ENCODE data around the gene CELF1. TPM values are rescaled to one million over a fixed set of nuclear protein-coding genes. Genes with fewer than 3 reads are reported as not detected.

Gene CELF1
- polyA plus RNA-seq, 1 of the 3 experiments (the other 2 are of a cell fraction), result 47.5 TPM

DNA sequence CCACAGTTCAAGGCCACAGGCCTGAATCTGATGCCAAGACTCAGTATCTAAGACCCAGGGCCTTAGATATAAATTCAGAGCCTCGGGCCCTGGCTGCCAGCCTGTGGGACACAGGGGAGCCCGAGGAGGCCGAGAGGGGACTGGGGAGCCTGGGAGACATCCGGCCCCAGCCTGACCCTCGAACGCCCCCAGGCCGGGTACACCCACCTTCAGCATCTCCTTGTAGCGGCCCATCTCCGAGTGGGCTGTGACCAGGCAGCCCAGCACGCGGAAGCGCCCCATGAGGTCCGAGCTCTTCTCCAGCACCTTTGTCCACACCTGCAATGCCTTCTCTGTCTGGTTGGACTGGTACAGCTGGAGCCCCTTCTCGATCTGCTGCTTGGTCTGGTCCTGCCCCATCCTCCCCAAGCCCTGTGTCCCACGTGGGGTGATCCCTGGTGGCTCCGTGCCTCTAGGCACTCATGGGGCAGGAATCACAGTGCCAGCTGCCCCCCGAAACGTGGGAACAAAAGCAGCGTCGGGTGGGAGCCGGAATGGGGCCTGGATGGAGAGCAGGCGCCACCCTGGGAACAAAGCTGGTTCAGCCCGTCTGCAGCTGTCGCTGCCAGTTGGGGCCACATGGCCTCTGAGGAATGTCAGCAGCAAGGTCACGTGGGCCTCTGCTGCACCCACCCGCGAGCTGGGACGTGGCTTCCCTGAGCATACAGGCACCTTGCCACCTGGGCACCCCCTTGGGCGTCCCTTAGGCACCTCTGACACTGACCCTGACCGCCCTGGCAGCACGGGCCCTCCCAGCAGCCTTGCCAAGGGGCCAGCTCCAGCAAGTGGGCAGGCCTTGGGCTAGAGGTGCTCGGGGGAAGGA, 104.1 kb downstream of the CELF1 start, which contains the start of gene RAPSN:
Gene RAPSN, minus strand, starts transcription at position 571 of the 862 bp plus-strand sequence. Its CDS starts 172 bp downstream, at position 399.
- no peak within 1 kb of the TSS for H3K9ac ChIP-seq
- no peaks in the 10 kb centered on the region for H3K9me3 ChIP-seq
- H3K4me2 ChIP-seq, result no peak within 1 kb of the TSS
- no peaks in the 10 kb centered on the region for H3K79me2 ChIP-seq (ENCODE audit: insufficient read depth)
- TF ChIP-seq GATA2 (CRISPR knock-in tag; IDR thresholded peaks at IDR 0.05), result no peak
- TF ChIP-seq SMC3 (IDR thresholded peaks at IDR 0.05; ENCODE audit: low read depth, low read length), result no peak
- no peak for TF ChIP-seq PBX3 (IDR thresholded peaks at IDR 0.05)
- TF ChIP-seq, protein P1, sequence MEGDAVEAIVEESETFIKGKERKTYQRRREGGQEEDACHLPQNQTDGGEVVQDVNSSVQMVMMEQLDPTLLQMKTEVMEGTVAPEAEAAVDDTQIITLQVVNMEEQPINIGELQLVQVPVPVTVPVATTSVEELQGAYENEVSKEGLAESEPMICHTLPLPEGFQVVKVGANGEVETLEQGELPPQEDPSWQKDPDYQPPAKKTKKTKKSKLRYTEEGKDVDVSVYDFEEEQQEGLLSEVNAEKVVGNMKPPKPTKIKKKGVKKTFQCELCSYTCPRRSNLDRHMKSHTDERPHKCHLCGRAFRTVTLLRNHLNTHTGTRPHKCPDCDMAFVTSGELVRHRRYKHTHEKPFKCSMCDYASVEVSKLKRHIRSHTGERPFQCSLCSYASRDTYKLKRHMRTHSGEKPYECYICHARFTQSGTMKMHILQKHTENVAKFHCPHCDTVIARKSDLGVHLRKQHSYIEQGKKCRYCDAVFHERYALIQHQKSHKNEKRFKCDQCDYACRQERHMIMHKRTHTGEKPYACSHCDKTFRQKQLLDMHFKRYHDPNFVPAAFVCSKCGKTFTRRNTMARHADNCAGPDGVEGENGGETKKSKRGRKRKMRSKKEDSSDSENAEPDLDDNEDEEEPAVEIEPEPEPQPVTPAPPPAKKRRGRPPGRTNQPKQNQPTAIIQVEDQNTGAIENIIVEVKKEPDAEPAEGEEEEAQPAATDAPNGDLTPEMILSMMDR (IDR thresholded peaks at IDR 0.05), result no peak
- no peak for TF ChIP-seq SIN3A (IDR thresholded peaks at IDR 0.05; ENCODE audit: borderline replicate concordance, low read depth, low read length)
- no peak for TF ChIP-seq MEF2A (IDR thresholded peaks at IDR 0.05; ENCODE audit: borderline replicate concordance, low read depth)
- TF ChIP-seq, protein P2, sequence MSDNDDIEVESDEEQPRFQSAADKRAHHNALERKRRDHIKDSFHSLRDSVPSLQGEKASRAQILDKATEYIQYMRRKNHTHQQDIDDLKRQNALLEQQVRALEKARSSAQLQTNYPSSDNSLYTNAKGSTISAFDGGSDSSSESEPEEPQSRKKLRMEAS (IDR thresholded peaks at IDR 0.05; ENCODE audit: low read depth), result no peak
- no peak for TF ChIP-seq TEAD4 (IDR thresholded peaks at IDR 0.05; ENCODE audit: borderline replicate concordance, insufficient read depth)
- no peak for TF ChIP-seq RCOR1 (IDR thresholded peaks at IDR 0.05; ENCODE audit: low read length)
- no peak for TF ChIP-seq ELF1 (IDR thresholded peaks at IDR 0.05)
- TF ChIP-seq EZH2phosphoT487 (IDR thresholded peaks at IDR 0.05; ENCODE audit: borderline replicate concordance, low read depth), result no peak
- TF ChIP-seq FOXM1 (IDR thresholded peaks at IDR 0.05; ENCODE audit: low read depth), result no peak
- TF ChIP-seq, protein P3, sequence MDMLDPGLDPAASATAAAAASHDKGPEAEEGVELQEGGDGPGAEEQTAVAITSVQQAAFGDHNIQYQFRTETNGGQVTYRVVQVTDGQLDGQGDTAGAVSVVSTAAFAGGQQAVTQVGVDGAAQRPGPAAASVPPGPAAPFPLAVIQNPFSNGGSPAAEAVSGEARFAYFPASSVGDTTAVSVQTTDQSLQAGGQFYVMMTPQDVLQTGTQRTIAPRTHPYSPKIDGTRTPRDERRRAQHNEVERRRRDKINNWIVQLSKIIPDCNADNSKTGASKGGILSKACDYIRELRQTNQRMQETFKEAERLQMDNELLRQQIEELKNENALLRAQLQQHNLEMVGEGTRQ (IDR thresholded peaks at IDR 0.05; ENCODE audit: borderline replicate concordance, low read depth, low read length), result no peak
- TF ChIP-seq EP300 (IDR thresholded peaks at IDR 0.05; ENCODE audit: borderline replicate concordance in 1 of 2, low read depth in 1 of 2, low read length in 1 of 2), result no peak
- no peak for TF ChIP-seq FOSL2 (IDR thresholded peaks at IDR 0.05; ENCODE audit: borderline replicate concordance, low read depth)
- no peak for TF ChIP-seq RXRA (IDR thresholded peaks at IDR 0.05; ENCODE audit: borderline replicate concordance, low read depth)
- no peak for TF ChIP-seq GABPA (IDR thresholded peaks at IDR 0.05; ENCODE audit: low read depth)
- H3K36me3 ChIP-seq (replicated peaks in 1 of 2; ENCODE audit: control insufficient read depth in 1 of 2, insufficient read depth in 2 of 2, low read length in 1 of 2), result no peaks in the 10 kb centered on the region
- 94% methylated on average over 21 of the region's 32 CpGs for WGBS (ENCODE audit: low lambda C conversion rate)
- H3K27ac ChIP-seq (ENCODE audit: low read depth in 2 of 2, low read length in 1 of 2), result no peak within 1 kb of the TSS
- no peaks in the 10 kb centered on the region for H4K20me1 ChIP-seq (ENCODE audit: insufficient read depth)
- ChIA-PET CTCF (interaction anchor here (1.0 to 2.5 kb wide), 3 partner anchors 14 to 75 kb away, joined by 3 to 6 read pairs (median 4); partner anchors contain the start of gene PSMC3), POLR2A (no interaction called here)
- H3K9me2 ChIP-seq, result no peaks in the 10 kb centered on the region
- no peak within 1 kb of the TSS for H2AFZ ChIP-seq (ENCODE audit: low read depth)
- H3K4me3 ChIP-seq (ENCODE audit: low read depth in 2 of 2, low read length in 1 of 2), result no peak within 1 kb of the TSS
- peaks cover 2% of the 10 kb centered on the region for H3F3A ChIP-seq (replicated peaks; ENCODE audit: insufficient read depth)
- no peak for DNase-seq
- H3K4me1 ChIP-seq (ENCODE audit: control insufficient read depth in 1 of 2, insufficient read depth in 2 of 2, low read depth in 1 of 2, low read length in 1 of 2), result peaks cover 0 to 11% of the 10 kb centered on the region in 2 experiments; a peak in 1 of 4 replicates
- H3K27me3 ChIP-seq (ENCODE audit: insufficient read depth), result no peaks in the 10 kb centered on the region
